ENCODE data around the gene MYO1D.

GRCh38 chr17:32862940-32863339, 14.0 kb downstream of the MYO1D start:
- TF ChIP-seq SNAI2 (CRISPR knock-in tag; IDR thresholded peaks at IDR 0.05) = no peak
- TF ChIP-seq PATZ1 (CRISPR knock-in tag; IDR thresholded peaks at IDR 0.05; ENCODE audit: borderline replicate concordance) = no peak
